Stimulated activated naive CD8-positive, alpha-beta T cell treated with anti-CD3 and anti-CD28 coated beads, Interleukin-15, Interleukin-2, amounts not matched to agents 100 ng/mL and 50 ng/mL, for 24 hours (primary cell): ENCODE measurements around the gene SH3RF3.

Experiments
- H3K27ac Mint-ChIP-seq: one replicate; pipeline ENCODE4 v1.8.0; 2021; ENCODE audit warnings: mild to moderate bottlenecking, mixed read lengths
- H3K27me3 Mint-ChIP-seq: one replicate; pipeline ENCODE4 v1.8.0; 2021; ENCODE audit warnings: mixed read lengths
- H3K36me3 Mint-ChIP-seq: one replicate; pipeline ENCODE4 v1.8.0; 2021; ENCODE audit warnings: low read depth, mixed read lengths
- H3K4me1 Mint-ChIP-seq: one replicate; pipeline ENCODE4 v1.8.0; 2021; ENCODE audit warnings: low read depth, mixed read lengths
- H3K4me3 Mint-ChIP-seq: one replicate; pipeline ENCODE4 v1.8.0; 2021; ENCODE audit warnings: mild to moderate bottlenecking, mixed read lengths
- H3K9me3 Mint-ChIP-seq: one replicate; pipeline ENCODE4 v1.8.0; 2021; ENCODE audit warnings: mixed read lengths

The SH3RF3 gene

DNA sequence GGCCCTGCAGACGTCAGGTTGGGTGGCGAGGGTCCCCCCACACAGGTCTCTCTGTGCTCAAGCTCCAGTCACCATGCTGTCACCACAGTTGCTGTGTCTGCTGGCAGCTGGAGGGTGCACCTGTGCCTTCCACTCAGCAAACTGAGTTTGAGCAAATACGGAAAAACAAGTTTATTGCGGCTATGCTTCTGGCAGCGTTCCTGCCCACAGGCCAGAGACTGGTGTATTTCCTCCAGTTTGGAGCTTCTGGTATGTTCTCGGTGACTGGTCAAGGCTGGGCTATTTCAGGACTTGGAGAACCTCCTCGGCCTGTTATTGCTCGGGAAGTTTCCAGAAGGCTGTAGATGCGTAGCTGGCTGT lies 352.2 kb downstream of the SH3RF3 start:
- no peaks in the 10 kb centered on the region for H3K36me3 Mint-ChIP-seq

DNA sequence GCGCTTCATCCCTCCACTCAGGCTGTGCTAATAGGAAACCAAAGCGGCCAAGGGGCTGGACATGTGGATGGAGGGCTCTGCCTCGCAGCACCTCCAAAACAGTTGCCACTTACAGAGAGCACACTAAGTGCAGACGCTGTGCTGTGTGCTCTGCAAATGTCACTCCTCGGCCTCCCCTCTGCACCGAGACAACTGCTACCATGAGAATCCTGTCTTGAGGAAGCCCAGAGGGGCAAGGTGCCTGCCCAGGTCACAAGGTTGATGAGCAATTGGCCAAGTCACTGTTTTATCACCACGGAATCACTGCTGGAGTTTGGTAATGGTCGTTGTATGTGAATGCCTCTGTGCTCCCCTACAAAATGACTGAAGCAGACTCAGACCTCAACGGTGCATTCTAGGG lies 352.6 kb downstream of the SH3RF3 start:
- no peaks in the 10 kb centered on the region for H3K36me3 Mint-ChIP-seq

More for the DNA sequence above, 352.2 kb downstream of the SH3RF3 start:
- Mint-ChIP-seq H3K9me3 (no peaks in the 10 kb centered on the region), H3K27me3 (no peaks in the 10 kb centered on the region), H3K27ac (no peak overlapping the region), H3K4me1 (no peaks in the 10 kb centered on the region), H3K4me3 (no peak overlapping the region)

DNA sequence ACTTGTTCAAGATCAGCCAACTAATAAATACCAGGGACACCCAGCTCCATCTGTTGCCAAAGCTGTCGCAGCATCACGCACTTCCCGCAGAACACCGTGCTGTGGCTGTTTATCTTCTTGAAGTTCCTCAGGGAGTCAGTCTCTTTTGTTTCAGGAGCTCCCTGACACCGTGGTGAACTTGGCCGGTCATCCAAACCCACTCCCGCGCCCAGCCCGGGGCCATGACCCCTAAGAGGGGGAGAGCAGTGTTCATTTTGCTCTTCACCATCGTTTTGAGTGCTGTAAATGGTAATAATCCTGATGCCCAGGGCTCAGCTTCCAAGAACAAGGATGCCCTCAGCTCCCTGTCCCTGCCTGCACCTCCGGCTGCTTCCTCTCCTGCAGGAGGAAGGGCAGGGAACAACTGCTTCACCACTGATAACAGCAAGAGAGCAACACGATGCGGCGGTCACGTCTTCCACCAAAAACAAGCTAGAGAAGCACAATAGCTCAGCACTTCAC lies 353.4 kb downstream of the SH3RF3 start:
- H3K36me3 Mint-ChIP-seq: no peaks in the 10 kb centered on the region
- H3K4me1 Mint-ChIP-seq: no peaks in the 10 kb centered on the region
- no peak overlapping the region for H3K4me3 Mint-ChIP-seq
- no peak overlapping the region for H3K27ac Mint-ChIP-seq
- H3K27me3 Mint-ChIP-seq: no peaks in the 10 kb centered on the region
- H3K9me3 Mint-ChIP-seq: no peaks in the 10 kb centered on the region

More for the DNA sequence above, 352.6 kb downstream of the SH3RF3 start:
- Mint-ChIP-seq H3K4me1 (no peaks in the 10 kb centered on the region), H3K27me3 (no peaks in the 10 kb centered on the region), H3K27ac (no peak overlapping the region), H3K4me3 (no peak overlapping the region), H3K9me3 (no peaks in the 10 kb centered on the region)

DNA sequence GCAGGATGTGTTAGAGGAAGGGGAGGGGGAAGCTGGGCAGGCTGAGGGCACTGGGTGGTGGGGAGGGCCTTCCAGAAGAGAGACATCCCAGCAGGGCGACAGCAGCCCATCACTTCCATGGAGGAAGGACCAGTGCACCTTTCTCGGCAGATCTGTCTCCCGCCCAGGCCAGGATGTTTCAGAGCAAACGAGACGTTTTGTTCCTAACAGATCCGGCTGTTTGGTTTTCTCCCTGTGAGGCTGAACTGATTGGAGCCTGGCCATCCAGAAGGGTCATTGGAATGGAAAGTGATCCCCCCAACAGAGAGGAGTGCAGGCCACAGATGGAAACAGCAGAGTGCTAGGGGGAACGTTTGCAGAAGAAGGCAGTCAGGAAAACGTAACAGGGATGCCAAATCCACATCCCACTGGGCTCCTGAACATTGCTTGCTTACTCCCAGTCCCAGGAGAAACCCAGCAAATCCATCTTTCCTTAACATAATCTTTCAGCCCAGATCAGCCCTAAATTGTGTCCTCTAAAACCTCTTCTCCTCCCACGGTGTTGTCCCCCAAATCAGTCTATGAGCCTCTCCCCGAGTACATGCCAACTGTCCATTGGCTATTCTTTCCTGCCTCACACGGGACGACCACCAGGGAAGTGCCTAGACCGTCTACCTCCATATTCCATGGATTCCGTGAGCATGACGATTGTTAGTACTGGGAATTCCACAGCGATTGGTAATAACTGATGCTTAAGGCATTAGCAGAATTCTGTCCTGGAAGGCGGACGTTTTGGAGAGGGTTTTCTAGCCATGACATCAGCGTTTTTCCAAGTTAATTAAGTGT lies 357.9 kb downstream of the SH3RF3 start:
- Mint-ChIP-seq H3K27me3 (no peaks in the 10 kb centered on the region), H3K36me3 (no peaks in the 10 kb centered on the region), H3K4me1 (no peaks in the 10 kb centered on the region), H3K27ac (no peak overlapping the region), H3K4me3 (no peak overlapping the region), H3K9me3 (no peaks in the 10 kb centered on the region)

DNA sequence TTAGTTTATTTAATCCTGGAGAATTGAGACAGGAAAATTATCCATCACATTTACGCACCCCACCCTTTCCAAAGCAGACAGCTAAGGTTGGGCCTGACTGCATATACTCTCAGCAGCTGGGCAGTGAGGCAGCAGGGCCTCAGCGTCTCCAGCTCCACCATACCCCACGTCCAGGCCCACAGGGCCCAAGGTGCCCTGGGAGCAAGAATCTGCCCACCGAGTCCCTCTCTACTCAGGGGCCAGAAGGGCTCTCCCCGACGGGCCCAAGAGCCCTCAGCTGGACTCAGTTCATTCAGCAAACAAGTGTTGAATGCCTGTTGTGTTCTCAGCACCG lies 358.5 kb downstream of the SH3RF3 start:
- H3K27ac Mint-ChIP-seq: no peak overlapping the region
- H3K27me3 Mint-ChIP-seq: no peaks in the 10 kb centered on the region

DNA sequence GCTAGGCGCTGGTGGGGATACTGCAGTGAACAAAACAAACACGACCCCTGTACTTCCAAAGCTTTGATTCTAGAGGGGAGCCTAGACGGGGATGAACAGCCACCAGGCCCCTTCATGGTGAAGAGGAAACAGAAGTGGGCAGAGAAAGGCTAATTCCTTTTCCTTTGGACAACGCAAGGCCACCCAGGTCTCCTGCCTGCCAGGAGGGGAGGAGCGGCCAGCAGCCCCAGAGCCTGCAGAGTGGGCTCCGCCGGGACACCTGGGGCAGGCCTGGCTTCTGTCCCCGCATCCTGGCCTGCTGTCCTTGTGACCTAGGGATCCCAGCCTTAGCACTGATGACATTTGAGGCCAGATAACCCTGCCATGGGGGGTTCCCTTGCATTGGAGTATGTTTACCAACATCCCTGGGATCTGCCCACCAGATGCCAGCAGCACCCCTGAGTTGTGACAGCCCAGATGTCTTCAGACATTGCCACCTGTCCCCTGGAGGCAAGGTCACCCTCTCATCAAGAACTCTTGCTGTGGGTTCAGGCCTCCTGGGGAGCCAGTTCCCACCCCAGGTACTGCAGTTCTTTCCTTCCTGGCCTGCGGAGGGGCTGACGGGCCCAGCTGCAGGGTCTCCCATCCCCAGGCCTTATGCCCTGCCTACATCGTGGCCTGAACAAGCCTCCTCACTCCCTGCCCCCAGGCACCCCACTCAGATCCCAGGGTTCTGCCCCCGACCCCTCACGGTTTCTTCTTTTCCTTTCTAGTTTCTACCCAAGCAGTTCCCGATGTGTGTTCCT lies 359.1 kb downstream of the SH3RF3 start:
- Mint-ChIP-seq H3K9me3 (no peaks in the 10 kb centered on the region), H3K4me1 (no peaks in the 10 kb centered on the region), H3K4me3 (no peak overlapping the region), H3K27ac (no peak overlapping the region), H3K27me3 (no peaks in the 10 kb centered on the region), H3K36me3 (no peaks in the 10 kb centered on the region)

More for the DNA sequence above, 358.5 kb downstream of the SH3RF3 start:
- Mint-ChIP-seq H3K4me3 (no peak overlapping the region), H3K4me1 (no peaks in the 10 kb centered on the region), H3K9me3 (no peaks in the 10 kb centered on the region), H3K36me3 (no peaks in the 10 kb centered on the region)

DNA sequence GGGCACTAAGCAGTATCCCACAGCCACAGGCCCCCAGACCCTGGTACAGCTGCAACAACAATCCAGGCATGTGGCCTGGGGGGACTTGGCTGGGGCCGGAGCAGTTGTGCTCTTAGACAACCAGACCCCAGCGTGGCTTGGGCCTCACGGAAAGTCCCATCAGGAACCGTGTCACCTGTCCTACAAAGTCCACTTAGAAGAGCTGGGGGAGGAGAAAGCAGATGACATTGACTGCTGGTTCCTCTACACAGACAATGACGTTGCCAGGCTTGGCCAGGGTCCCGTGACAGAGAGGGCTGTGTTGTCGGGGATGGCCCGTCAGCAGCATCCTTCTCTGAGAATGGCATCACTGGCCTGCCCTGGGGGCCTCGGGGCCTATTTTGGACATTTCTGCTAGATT lies 360.3 kb downstream of the SH3RF3 start:
- Mint-ChIP-seq H3K4me1 (no peaks in the 10 kb centered on the region), H3K27ac (no peak overlapping the region), H3K27me3 (no peaks in the 10 kb centered on the region), H3K4me3 (no peak overlapping the region), H3K9me3 (no peaks in the 10 kb centered on the region), H3K36me3 (no peaks in the 10 kb centered on the region)

DNA sequence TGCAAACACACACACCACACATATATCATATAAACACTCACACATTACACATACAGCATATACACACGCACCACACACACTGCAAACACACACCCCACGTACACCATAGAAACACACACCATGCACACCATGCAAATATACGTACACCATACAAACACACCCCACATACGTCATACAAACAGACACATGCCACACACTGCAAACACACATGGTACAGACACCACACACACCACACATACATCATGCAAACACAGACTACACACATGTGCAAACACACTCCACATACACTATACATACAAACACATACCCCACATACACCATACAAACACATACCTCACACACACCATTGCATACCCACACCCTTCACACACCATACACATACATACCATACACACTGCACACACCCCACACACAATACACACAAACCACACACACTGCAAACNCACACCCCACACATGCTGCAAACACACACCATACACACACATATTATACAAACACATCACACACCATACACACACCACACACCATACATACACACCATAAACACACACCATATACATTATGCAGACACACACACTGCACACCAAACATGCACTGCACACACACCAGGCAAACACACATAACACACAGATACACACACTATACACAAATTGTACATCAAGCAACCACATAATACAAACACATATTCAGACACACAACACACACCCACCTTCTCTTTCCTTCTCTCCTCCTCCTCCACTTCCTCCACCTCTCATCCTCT lies 364.4 kb downstream of the SH3RF3 start:
- Mint-ChIP-seq H3K27me3 (no peaks in the 10 kb centered on the region), H3K4me3 (no peak overlapping the region), H3K36me3 (no peaks in the 10 kb centered on the region), H3K9me3 (no peaks in the 10 kb centered on the region), H3K4me1 (no peaks in the 10 kb centered on the region), H3K27ac (no peak overlapping the region)

DNA sequence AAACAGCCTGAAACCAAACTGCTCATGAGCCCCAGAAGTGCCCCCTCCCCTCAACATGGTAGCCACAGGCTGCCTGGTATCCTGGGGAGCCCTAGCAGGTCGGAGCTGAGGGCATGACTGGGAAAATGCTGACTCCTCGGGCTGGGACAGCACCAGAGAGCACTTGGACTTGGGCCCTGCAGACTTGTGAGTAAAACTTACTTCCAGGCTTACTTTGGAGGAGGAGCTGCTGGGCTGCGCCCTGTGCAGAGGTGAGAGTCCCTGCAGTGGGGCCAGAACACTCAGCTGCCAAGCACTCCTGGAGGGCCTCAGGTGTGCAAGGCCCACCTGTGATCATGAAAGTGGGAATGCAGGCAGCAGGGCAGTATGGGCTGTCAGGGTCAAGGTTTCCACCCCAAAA lies 365.3 kb downstream of the SH3RF3 start:
- H3K4me1 Mint-ChIP-seq: no peaks in the 10 kb centered on the region
- H3K9me3 Mint-ChIP-seq: no peaks in the 10 kb centered on the region
- no peak overlapping the region for H3K27ac Mint-ChIP-seq

DNA sequence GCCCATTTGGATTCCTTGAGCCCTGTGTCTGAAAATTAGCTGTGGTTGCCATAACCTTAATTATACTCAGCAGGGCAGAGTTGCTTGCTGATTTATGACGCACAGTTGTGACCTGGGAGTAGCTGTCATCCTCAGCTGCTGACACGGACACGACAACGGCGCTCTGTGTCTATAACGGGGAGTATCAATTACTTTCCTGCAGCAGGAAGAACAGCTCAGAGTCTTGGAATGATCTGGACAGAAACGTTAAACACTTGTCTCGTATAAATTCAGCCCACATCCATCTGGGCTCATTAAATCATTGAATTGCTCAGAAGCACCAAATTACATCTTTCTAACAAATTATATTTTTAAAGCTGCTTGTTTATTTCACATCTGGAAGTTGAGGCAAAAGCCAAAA lies 368.5 kb downstream of the SH3RF3 start:
- Mint-ChIP-seq H3K4me1 (no peaks in the 10 kb centered on the region), H3K9me3 (no peaks in the 10 kb centered on the region), H3K36me3 (no peaks in the 10 kb centered on the region), H3K4me3 (no peak overlapping the region), H3K27me3 (no peaks in the 10 kb centered on the region), H3K27ac (no peak overlapping the region)

More for the DNA sequence above, 365.3 kb downstream of the SH3RF3 start:
- Mint-ChIP-seq H3K4me3 (no peak overlapping the region), H3K27me3 (no peaks in the 10 kb centered on the region), H3K36me3 (no peaks in the 10 kb centered on the region)

DNA sequence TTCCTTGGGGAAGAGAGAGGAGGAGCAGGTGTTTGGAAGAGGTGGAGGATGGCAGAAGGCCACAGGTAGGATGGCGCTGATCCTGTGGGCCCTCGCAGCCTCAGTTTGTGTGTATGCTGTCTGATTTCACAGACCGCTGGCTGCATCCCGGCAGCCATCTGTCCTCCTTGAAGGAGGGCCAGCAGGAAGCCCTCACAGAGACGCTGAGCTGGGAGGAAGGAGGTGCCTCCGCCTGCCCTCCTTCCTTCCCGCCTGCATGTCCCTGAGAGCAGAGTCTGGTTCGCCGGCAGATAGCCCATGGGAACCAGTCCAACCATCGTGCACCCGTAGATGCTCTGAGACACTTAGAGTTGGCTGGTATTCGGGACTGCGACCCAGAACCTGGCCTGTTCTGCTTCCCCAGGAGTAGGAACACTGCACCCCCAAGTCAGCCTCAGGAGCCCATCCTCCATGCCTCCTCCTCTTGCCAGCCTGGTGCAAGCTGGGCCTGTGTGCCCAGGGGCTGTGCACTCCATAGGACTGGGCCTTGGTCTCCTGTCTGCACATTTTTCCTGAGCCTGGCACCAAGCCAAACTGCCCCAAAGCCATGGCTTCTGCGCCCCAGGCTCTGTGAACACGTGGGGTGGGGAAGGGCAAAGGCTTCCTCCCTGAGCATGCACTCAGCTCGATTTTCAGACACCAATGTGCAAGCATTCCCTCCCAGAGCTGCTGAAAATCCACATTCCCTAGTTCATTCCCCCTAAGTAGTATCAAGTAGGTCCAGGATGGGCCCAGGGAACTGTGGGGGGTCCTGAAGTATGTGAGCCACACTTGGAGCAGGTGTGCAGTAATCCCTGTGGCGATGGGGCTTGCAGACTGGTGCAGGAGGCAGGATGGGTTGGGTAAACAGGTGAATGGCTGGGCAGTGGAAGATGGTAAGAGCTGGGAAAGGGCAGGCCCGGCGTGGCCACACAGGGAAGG lies 369.2 kb downstream of the SH3RF3 start:
- no peaks in the 10 kb centered on the region for H3K9me3 Mint-ChIP-seq
- no peak overlapping the region for H3K27ac Mint-ChIP-seq
- H3K27me3 Mint-ChIP-seq: no peaks in the 10 kb centered on the region
- no peak overlapping the region for H3K4me3 Mint-ChIP-seq
- no peaks in the 10 kb centered on the region for H3K4me1 Mint-ChIP-seq
- H3K36me3 Mint-ChIP-seq: no peaks in the 10 kb centered on the region

DNA sequence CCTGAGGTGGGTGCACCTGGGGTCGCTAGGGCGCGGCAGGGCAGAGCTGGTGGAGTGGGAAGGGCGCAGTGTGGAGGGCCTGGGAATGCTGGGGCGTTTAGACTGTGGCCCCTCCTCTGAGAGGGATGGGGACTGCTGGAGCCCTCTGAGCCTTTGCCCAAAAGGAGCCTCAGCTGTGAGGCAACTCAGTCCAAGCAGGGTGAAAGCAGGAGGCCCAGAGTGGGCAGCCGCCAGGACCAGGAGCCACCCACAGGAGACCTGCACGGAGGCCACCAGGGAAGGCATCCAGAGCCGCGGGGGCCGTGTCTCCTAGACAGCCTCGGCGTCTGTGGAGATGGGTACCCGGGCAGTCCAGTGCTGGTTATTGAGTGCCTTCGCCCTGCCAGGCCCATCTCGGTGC lies 369.9 kb downstream of the SH3RF3 start:
- no peaks in the 10 kb centered on the region for H3K9me3 Mint-ChIP-seq
- H3K4me3 Mint-ChIP-seq: no peak overlapping the region
- no peak overlapping the region for H3K27ac Mint-ChIP-seq
- no peaks in the 10 kb centered on the region for H3K36me3 Mint-ChIP-seq
- H3K4me1 Mint-ChIP-seq: no peaks in the 10 kb centered on the region
- H3K27me3 Mint-ChIP-seq: no peaks in the 10 kb centered on the region

DNA sequence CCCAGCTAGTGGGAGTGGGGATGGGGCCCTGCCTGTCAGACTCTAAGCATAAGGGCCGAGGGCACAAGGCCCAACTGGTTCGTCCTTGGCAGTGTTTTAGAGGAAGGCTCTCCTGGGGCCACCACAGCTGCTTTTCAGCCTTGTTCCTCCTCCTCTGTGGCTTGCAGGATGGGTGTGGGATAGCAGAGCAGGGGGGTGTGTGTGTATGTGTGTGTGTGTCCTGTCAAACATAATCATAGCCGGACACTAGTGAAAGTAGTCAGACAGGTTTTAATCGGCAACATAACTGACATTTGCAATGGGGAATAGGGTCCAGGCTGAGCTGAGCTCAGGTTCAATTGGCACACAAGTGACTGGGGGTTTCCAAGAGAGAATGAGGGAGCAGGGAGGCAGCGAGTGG lies 370.6 kb downstream of the SH3RF3 start:
- Mint-ChIP-seq H3K27ac (no peak overlapping the region), H3K27me3 (no peaks in the 10 kb centered on the region), H3K4me1 (no peaks in the 10 kb centered on the region), H3K36me3 (no peaks in the 10 kb centered on the region), H3K4me3 (no peak overlapping the region), H3K9me3 (no peaks in the 10 kb centered on the region)

DNA sequence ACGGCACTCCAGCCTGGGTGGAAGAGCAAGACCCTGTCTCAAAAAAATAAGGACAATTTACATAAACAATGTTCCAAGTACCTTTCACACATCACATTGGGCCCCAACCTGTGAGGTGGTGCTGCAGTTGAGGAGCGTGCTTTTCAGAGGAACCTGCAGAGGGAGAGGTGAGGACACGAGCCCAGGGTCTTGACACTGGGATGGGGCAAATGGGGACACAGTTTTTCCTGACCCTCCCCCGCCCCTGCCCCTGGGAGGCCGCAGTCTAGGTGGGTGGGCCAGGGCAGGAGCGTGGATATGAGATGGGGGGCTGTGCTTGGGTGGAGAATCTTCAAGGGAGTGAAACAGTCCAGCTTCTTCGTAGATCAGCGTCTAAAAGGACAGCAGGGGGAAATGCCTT lies 371.9 kb downstream of the SH3RF3 start:
- Mint-ChIP-seq H3K4me3 (no peak overlapping the region), H3K36me3 (no peaks in the 10 kb centered on the region), H3K9me3 (no peaks in the 10 kb centered on the region), H3K27ac (no peak overlapping the region), H3K4me1 (no peaks in the 10 kb centered on the region), H3K27me3 (no peaks in the 10 kb centered on the region)
